ENCODE data around the gene OR2T35.

The OR2T35 gene

GRCh38 chr1:248599396-248599795 is 45.7 kb downstream of the OR2T35 start:
- no peaks in the 10 kb centered on the region for H3K9me3 ChIP-seq (ENCODE audit: control insufficient read depth, insufficient read depth, low read length)
- no peaks in the 10 kb centered on the region for H3K36me3 ChIP-seq (ENCODE audit: insufficient read depth, low read length)
- H3K9ac ChIP-seq (ENCODE audit: low read depth, low read length) = no peak overlapping the region
- H3K4me1 ChIP-seq (ENCODE audit: insufficient read depth, low read length) = no peaks in the 10 kb centered on the region

- no peak within 1 kb of the TSS for H3K9ac ChIP-seq (ENCODE audit: low read depth, low read length)
- no peaks in the 10 kb centered on the region for H3K36me3 ChIP-seq (ENCODE audit: insufficient read depth, low read length)
- no peaks in the 10 kb centered on the region for H3K9me3 ChIP-seq (ENCODE audit: control insufficient read depth, insufficient read depth, low read length)
- H3K4me1 ChIP-seq (ENCODE audit: insufficient read depth, low read length) = no peaks in the 10 kb centered on the region
These were observed 47.5 kb downstream of the OR2T35 start, which contains the start of gene OR2T10 for GRCh38 chr1:248597589-248597988. Gene OR2T10, minus strand, starts transcription at chr1:248597700. Its CDS starts 3,932 bp downstream, at chr1:248593768.

- Histone ChIP-seq H3K9ac (ENCODE audit: low read depth, low read length) (no peak overlapping the region), H3K9me3 (ENCODE audit: control insufficient read depth, insufficient read depth, low read length) (no peaks in the 10 kb centered on the region), H3K36me3 (ENCODE audit: insufficient read depth, low read length) (no peaks in the 10 kb centered on the region), H3K4me1 (ENCODE audit: insufficient read depth, low read length) (no peaks in the 10 kb centered on the region)
These were observed 48.5 kb downstream of the OR2T35 start for GRCh38 chr1:248596615-248597014.

- no peaks in the 10 kb centered on the region for H3K9me3 ChIP-seq (ENCODE audit: control insufficient read depth, insufficient read depth, low read length)
- no peak overlapping the region for H3K9ac ChIP-seq (ENCODE audit: low read depth, low read length)
These were observed 51.9 kb downstream of the OR2T35 start for GRCh38 chr1:248593226-248593625.

GRCh38 chr1:248592655-248593054 is 52.4 kb downstream of the OR2T35 start:
- Histone ChIP-seq H3K4me1 (ENCODE audit: insufficient read depth, low read length) (no peaks in the 10 kb centered on the region), H3K36me3 (ENCODE audit: insufficient read depth, low read length) (no peaks in the 10 kb centered on the region), H3K9me3 (ENCODE audit: control insufficient read depth, insufficient read depth, low read length) (no peaks in the 10 kb centered on the region), H3K9ac (ENCODE audit: low read depth, low read length) (no peak overlapping the region)

More at GRCh38 chr1:248593226-248593625, 51.9 kb downstream of the OR2T35 start:
- no peaks in the 10 kb centered on the region for H3K36me3 ChIP-seq (ENCODE audit: insufficient read depth, low read length)
- no peaks in the 10 kb centered on the region for H3K4me1 ChIP-seq (ENCODE audit: insufficient read depth, low read length)

- no peaks in the 10 kb centered on the region for H3K9me3 ChIP-seq (ENCODE audit: control insufficient read depth, insufficient read depth, low read length)
- H3K36me3 ChIP-seq (ENCODE audit: insufficient read depth, low read length) = no peaks in the 10 kb centered on the region
- no peaks in the 10 kb centered on the region for H3K4me1 ChIP-seq (ENCODE audit: insufficient read depth, low read length)
- H3K9ac ChIP-seq (ENCODE audit: low read depth, low read length) = no peak overlapping the region
These were observed 55.0 kb downstream of the OR2T35 start for GRCh38 chr1:248590055-248590454.

GRCh38 chr1:248589334-248589733 is 55.7 kb downstream of the OR2T35 start:
- Histone ChIP-seq H3K9ac (ENCODE audit: low read depth, low read length) (no peak overlapping the region), H3K36me3 (ENCODE audit: insufficient read depth, low read length) (no peaks in the 10 kb centered on the region), H3K4me1 (ENCODE audit: insufficient read depth, low read length) (no peaks in the 10 kb centered on the region), H3K9me3 (ENCODE audit: control insufficient read depth, insufficient read depth, low read length) (no peaks in the 10 kb centered on the region)

All from ES-I3 (cell line).